Neural cell (in vitro differentiated cells): ENCODE results near the gene GINS2.

Experiments
- CTCF ChIP-seq: fragments of 450-650 bp; IDR thresholded peaks from 2 replicates; pipeline ENCODE4 v1.5.1; 2014; ENCODE audit warnings: antibody characterized with exemption, mild to moderate bottlenecking, moderate library complexity; ENCODE audit not compliant: poor library complexity, severe bottlenecking
- RAD21 ChIP-seq: fragments of 450-650 bp; conservative IDR thresholded peaks from 2 replicates; pipeline ENCODE4 v1.6.1; 2014; ENCODE audit warnings: antibody characterized with exemption, mild to moderate bottlenecking, moderate library complexity

- TF ChIP-seq RAD21 (no peak), CTCF (no peak)
Observed at GRCh38 chr16:85648070-85648714, 40.6 kb downstream of the GINS2 start.
